H9 (cell line): Measurements from ENCODE around the gene DEFB112. TPM values are rescaled to one million over a fixed set of nuclear protein-coding genes. Genes with fewer than 3 reads are reported as not detected.

ENCODE experiments used
- DNase-seq: peaks from one replicate; pipeline ENCODE4 v3.0.0-alpha.2; 2017
- H2AFZ ChIP-seq: one replicate; pipeline ENCODE4 v1.6.1; 2013; ENCODE audit warnings: mild to moderate bottlenecking, low read length, control low read depth, moderate library complexity
- H2AK5ac ChIP-seq: 2 replicates; pipeline ENCODE4 v1.6.1; 2013; ENCODE audit warnings: low read length, control low read depth, mixed read lengths; ENCODE audit not compliant: insufficient read length
- H2BK120ac ChIP-seq: one replicate; pipeline ENCODE4 v1.6.1; 2013; ENCODE audit warnings: low read depth, mild to moderate bottlenecking, low read length, control low read depth, inconsistent platforms; ENCODE audit not compliant: poor library complexity, severe bottlenecking
- H2BK12ac ChIP-seq: 2 replicates; pipeline ENCODE4 v1.6.1; 2013; ENCODE audit warnings: low read length, control low read depth, mixed read lengths, low read depth; ENCODE audit not compliant: insufficient read length
- H2BK15ac ChIP-seq: 2 replicates; pipeline ENCODE4 v1.6.1; 2013; ENCODE audit warnings: low read depth, low read length, control low read depth
- H2BK20ac ChIP-seq: one replicate; pipeline ENCODE4 v1.6.1; 2013; ENCODE audit warnings: low read depth, mild to moderate bottlenecking, low read length, control low read depth, inconsistent platforms; ENCODE audit not compliant: poor library complexity, severe bottlenecking
- H2BK5ac ChIP-seq: 2 replicates; pipeline ENCODE4 v1.6.1; 2013; ENCODE audit warnings: low read length, control low read depth, mixed read lengths; ENCODE audit not compliant: insufficient read length
- H3K14ac ChIP-seq: 2 replicates; pipeline ENCODE4 v1.6.1; 2013; ENCODE audit warnings: low read length, control low read depth; ENCODE audit not compliant: insufficient read depth
- H3K18ac ChIP-seq: 2 replicates; pipeline ENCODE4 v1.6.1; 2013; ENCODE audit warnings: low read depth, mild to moderate bottlenecking, mixed read lengths, low read length, control low read depth; ENCODE audit not compliant: insufficient read length
- H3K23ac ChIP-seq: 2 replicates; pipeline ENCODE4 v1.6.1; 2013; ENCODE audit warnings: low read length, control low read depth, mixed read lengths, low read depth; ENCODE audit not compliant: insufficient read length
- H3K23me2 ChIP-seq: 2 replicates; pipeline ENCODE4 v1.6.1; 2013; ENCODE audit warnings: low read depth, mild to moderate bottlenecking, mixed read lengths, low read length, control low read depth; ENCODE audit not compliant: insufficient read length, poor library complexity, severe bottlenecking
- H3K27ac ChIP-seq: 2 replicates; pipeline ENCODE4 v1.5.1; 2013; ENCODE audit warnings: low read length, control low read depth, mixed read lengths, low read depth; ENCODE audit not compliant: insufficient read length
- H3K27me3 ChIP-seq: 2 replicates; pipeline ENCODE4 v1.6.1; 2013; ENCODE audit warnings: low read length, control low read depth, inconsistent platforms; ENCODE audit not compliant: insufficient read depth
- H3K4ac ChIP-seq: 2 replicates; pipeline ENCODE4 v1.6.1; 2013; ENCODE audit warnings: low read depth, mild to moderate bottlenecking, control low read depth, inconsistent platforms, low read length, moderate library complexity
- H3K4me1 ChIP-seq: 2 replicates; pipeline ENCODE4 v1.6.1; 2013; ENCODE audit warnings: low read length, control low read depth, inconsistent platforms; ENCODE audit not compliant: insufficient read depth
- H3K4me2 ChIP-seq: 2 replicates; pipeline ENCODE4 v1.6.1; 2013; ENCODE audit warnings: low read length, control low read depth, mixed read lengths; ENCODE audit not compliant: insufficient read length, insufficient read depth
- H3K56ac ChIP-seq: 2 replicates; pipeline ENCODE4 v1.6.1; 2013; ENCODE audit warnings: low read depth, mild to moderate bottlenecking, mixed read lengths, low read length, control low read depth; ENCODE audit not compliant: insufficient read length
- H3K79me1 ChIP-seq: 2 replicates; pipeline ENCODE4 v1.6.1; 2013; ENCODE audit warnings: low read depth, mild to moderate bottlenecking, moderate library complexity, low read length, control low read depth, inconsistent platforms; ENCODE audit not compliant: insufficient read depth, poor library complexity, severe bottlenecking
- H3K79me2 ChIP-seq: 2 replicates; pipeline ENCODE4 v1.6.1; 2013; ENCODE audit warnings: low read length, control low read depth, inconsistent platforms; ENCODE audit not compliant: insufficient read depth
- H3K9ac ChIP-seq: 2 replicates; pipeline ENCODE4 v1.6.1; 2013; ENCODE audit warnings: low read length, control low read depth, mixed read lengths; ENCODE audit not compliant: insufficient read length; ENCODE audit errors: extremely low read depth
- H3K9me3 ChIP-seq: one replicate; pipeline ENCODE4 v1.6.1; 2013; ENCODE audit warnings: low read depth, low read length, inconsistent platforms; ENCODE audit not compliant: control insufficient read depth
- H3T11ph ChIP-seq: one replicate; pipeline ENCODE4 v1.6.1; 2013; ENCODE audit warnings: mild to moderate bottlenecking, low read length, control low read depth, inconsistent platforms
- H4K20me1 ChIP-seq: one replicate; pipeline ENCODE4 v1.6.1; 2013; ENCODE audit not compliant: control insufficient read depth, insufficient read length, insufficient read depth
- H4K5ac ChIP-seq: 2 replicates; pipeline ENCODE4 v1.6.1; 2013; ENCODE audit warnings: low read depth, mild to moderate bottlenecking, mixed read lengths, low read length, control low read depth; ENCODE audit not compliant: insufficient read length
- H4K8ac ChIP-seq: replicated peaks from 2 replicates; pipeline ENCODE4 v1.6.1; 2013; ENCODE audit warnings: low read length, control low read depth, mixed read lengths, low read depth; ENCODE audit not compliant: insufficient read length
- H4K91ac ChIP-seq: 2 replicates; pipeline ENCODE4 v1.6.1; 2013; ENCODE audit warnings: low read depth, mild to moderate bottlenecking, moderate library complexity, mixed read lengths, low read length, control low read depth; ENCODE audit not compliant: insufficient read length
- H3K27ac Mint-ChIP-seq, 3 experiments: 2 replicates in 2 of 3; 3 replicates in 1 of 3; pipeline ENCODE4 v1.8.0; 2020 to 2021; ENCODE audit warnings: mixed read lengths in 3 of 3, mild to moderate bottlenecking in 1 of 3, moderate library complexity in 1 of 3
- H3K27me3 Mint-ChIP-seq: 2 replicates; pipeline ENCODE4 v1.8.0; 2021; ENCODE audit warnings: low read depth, mild to moderate bottlenecking, moderate library complexity, mixed read lengths
- H3K36me3 Mint-ChIP-seq, 3 experiments: 2 replicates in 2 of 3; 3 replicates in 1 of 3; pipeline ENCODE4 v1.8.0; 2020 to 2021; ENCODE audit warnings: low read depth in 3 of 3, mixed read lengths in 3 of 3; ENCODE audit not compliant: insufficient read depth in 1 of 3
- H3K4me1 Mint-ChIP-seq, 2 experiments: 2 replicates each; pipeline ENCODE4 v1.8.0; 2020; ENCODE audit warnings: mixed read lengths in 2 of 2
- H3K4me3 Mint-ChIP-seq, 2 experiments: 2 replicates in 1 of 2; 3 replicates in 1 of 2; pipeline ENCODE4 v1.8.0; 2020 to 2021; ENCODE audit warnings: mild to moderate bottlenecking in 2 of 2, mixed read lengths in 2 of 2, moderate library complexity in 1 of 2
- H3K9me3 Mint-ChIP-seq, 2 experiments: 2 replicates in 1 of 2; 3 replicates in 1 of 2; pipeline ENCODE4 v1.8.0; 2020; ENCODE audit warnings: mild to moderate bottlenecking in 2 of 2, mixed read lengths in 2 of 2, moderate library complexity in 1 of 2
- WGBS: extraction: QIAGEN DNeasy Blood & Tissue Kit; methylation state at CpG from one replicate; pipeline ENCODE4 v1.1.7; 2013; ENCODE audit warnings: missing lambda C conversion rate, low lambda C conversion rate, mixed read lengths; ENCODE audit not compliant: insufficient read length; ENCODE audit errors: extremely low coverage; 5-methylcytosine and 5-hydroxymethylcytosine counted together
- total RNA-seq: library from RNA; stranded (reverse); gene quantifications from 2 replicates; pipeline ENCODE4 v1.2.1, GENCODE V29; 2021
- TF ChIP-seq, protein P1 (sequence below): fragments of 200-600 bp; sonication (generic); conservative IDR thresholded peaks from 3 replicates; pipeline ENCODE4 v1.8.0; 2021; ENCODE audit warnings: antibody characterized with exemption, mild to moderate bottlenecking

Gene DEFB112
- total RNA-seq, 1 experiment from 2014 or later: not detected

DNA sequence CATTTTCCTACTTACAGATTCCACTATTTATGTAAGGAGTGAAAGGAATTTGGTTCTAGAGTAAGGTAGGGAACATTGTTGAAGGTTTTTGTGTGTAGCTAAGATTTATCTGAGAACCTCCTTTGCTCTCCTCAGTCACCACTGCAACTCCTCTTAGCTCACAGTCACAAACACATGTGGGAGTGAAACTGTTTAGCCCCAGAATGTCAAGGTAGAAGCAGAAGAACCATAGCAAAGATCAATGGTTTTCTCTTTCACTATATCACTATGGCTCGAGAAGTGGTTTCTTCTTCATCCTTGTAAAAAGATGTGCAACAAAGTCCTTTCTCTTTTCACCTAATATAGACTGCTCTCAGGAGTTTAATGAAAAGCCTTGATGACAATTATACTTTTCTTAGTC lies 6.5 kb upstream of the DEFB112 start:
- Histone ChIP-seq H4K91ac (no peak overlapping the region), H2BK12ac (no peak overlapping the region), H3K56ac (no peak overlapping the region), H3K9ac (no peak overlapping the region), H3K4me1 (no peaks in the 10 kb centered on the region), H2BK5ac (no peak overlapping the region), H3K27ac (no peak overlapping the region), H3K27me3 (no peaks in the 10 kb centered on the region), H3K18ac (no peak overlapping the region), H2BK15ac (no peak overlapping the region), H3K9me3 (no peaks in the 10 kb centered on the region), H2BK20ac (no peak overlapping the region), H3K14ac (no peak overlapping the region), H3K23me2 (no peaks in the 10 kb centered on the region), H4K20me1 (no peaks in the 10 kb centered on the region), H3K79me2 (no peaks in the 10 kb centered on the region), H3T11ph (no peak overlapping the region), H3K23ac (no peak overlapping the region), H2BK120ac (no peak overlapping the region), H3K4ac (no peak overlapping the region), H2AK5ac (no peak overlapping the region), H2AFZ (no peak overlapping the region), H3K4me2 (no peak overlapping the region), H4K5ac (no peak overlapping the region), H4K8ac (no peak overlapping the region), H3K79me1 (no peaks in the 10 kb centered on the region)
- H3K4me1 Mint-ChIP-seq: no peaks in the 10 kb centered on the region
- TF ChIP-seq, protein P1, sequence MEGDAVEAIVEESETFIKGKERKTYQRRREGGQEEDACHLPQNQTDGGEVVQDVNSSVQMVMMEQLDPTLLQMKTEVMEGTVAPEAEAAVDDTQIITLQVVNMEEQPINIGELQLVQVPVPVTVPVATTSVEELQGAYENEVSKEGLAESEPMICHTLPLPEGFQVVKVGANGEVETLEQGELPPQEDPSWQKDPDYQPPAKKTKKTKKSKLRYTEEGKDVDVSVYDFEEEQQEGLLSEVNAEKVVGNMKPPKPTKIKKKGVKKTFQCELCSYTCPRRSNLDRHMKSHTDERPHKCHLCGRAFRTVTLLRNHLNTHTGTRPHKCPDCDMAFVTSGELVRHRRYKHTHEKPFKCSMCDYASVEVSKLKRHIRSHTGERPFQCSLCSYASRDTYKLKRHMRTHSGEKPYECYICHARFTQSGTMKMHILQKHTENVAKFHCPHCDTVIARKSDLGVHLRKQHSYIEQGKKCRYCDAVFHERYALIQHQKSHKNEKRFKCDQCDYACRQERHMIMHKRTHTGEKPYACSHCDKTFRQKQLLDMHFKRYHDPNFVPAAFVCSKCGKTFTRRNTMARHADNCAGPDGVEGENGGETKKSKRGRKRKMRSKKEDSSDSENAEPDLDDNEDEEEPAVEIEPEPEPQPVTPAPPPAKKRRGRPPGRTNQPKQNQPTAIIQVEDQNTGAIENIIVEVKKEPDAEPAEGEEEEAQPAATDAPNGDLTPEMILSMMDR: no peak
- H3K36me3 Mint-ChIP-seq: no peaks in the 10 kb centered on the region
- no peak overlapping the region for H3K4me3 Mint-ChIP-seq
- no peak for DNase-seq
- no CpG with 5 or more reads among the region's 1 CpG for WGBS
- no peak overlapping the region for H3K27ac Mint-ChIP-seq
- no peaks in the 10 kb centered on the region for H3K27me3 Mint-ChIP-seq
- no peaks in the 10 kb centered on the region for H3K9me3 Mint-ChIP-seq
